SIG-M5 (cell line): ENCODE results near the gene LPAR5.
"Not testable (repeated sequence)": the region's sequence is repeated elsewhere in the genome, so short reads cannot be mapped to it uniquely, and the experiment has no call there.

Experiments used
- DNase-seq: peaks from one replicate; lab custom pipeline; 2025; lab: John Stamatoyannopoulos, UW

The LPAR5 gene

DNA sequence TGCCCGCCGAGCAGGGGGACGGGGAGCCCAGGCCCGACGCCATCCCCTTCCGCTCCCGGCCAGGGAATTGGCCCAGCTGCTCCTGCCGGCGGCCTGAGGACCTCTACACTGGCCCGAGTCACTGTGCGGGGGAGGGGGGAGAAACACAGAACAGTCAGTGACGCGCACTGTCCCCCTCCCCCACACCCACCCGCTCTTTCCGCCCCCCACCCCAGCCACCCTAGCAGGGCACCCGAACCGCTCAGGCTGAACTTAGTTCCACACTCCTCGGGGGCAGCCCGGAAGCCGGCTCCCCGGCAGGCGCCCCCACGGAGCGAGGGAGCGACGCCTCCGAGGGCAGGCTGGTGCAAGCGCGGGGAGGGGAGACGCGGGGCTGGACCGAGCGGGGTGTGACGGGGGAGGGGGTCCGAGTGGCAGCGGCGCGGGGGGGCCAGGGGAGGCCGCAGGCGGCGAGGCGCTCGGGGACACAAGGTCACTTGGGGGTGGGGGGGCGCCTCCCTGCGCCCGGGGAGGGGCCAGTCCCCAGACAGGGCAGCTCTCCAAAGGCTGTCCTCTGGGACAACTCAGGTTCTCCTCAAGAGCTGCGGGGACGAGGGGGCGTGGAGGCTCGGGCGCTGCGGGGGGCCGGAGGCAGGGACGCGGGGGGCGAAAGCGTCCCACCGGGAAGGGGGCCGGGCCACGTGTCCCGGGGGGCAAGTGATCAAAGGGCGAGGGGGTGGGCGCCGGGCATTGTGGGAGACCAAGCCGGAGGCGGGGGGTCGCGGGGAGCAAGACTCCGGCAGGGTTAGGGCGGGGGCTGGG lies 29.2 kb downstream of the LPAR5 start:
- no peak for DNase-seq

DNA sequence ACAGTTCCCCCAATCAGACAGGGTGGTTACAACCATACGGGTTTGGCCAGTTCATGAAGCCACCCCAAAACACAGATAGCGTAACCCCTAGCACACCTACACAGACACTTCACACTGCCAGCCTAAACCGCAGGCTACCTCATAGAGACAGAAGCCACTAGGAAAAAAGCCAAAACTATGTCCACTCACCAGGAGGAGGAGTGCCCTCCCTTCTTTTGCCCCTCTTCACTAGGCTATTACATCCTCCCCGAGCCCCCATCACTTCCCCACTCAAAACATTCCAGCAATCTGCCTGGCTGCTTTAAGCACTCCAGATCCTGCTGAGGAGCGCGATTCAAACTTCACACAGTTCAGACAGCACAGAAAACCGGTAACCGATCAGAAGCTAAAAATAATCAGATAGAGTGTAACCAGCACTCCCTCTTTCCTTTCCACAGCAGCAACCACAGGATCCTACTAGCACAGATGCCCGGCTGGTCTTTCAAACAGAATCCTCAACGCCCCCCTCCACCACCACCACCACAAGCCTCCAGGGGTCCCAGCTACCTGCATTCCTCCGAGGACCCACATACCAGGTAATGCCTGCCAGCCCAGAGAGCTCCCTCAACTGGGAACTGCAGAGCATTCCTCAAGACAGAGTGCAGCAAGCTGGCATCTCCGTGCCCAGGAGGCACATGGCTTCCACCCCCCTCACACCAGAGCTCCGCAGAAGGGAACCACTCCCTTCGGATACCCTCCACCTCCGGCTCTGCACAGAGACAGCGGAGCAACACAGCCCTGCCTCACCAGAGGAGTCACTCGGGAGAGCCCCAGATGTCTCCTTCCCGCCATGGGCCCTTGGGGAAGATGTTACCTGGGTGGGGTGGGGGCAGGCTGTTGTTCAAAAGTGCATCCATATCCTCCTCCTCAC lies 30.1 kb downstream of the LPAR5 start:
- no peak for DNase-seq

- DNase-seq: no peak
Measured at GRCh38 chr12:6604259-6605029, 31.3 kb downstream of the LPAR5 start.

- no peak for DNase-seq
Measured at GRCh38 chr12:6603095-6603567, 32.6 kb downstream of the LPAR5 start.

DNA sequence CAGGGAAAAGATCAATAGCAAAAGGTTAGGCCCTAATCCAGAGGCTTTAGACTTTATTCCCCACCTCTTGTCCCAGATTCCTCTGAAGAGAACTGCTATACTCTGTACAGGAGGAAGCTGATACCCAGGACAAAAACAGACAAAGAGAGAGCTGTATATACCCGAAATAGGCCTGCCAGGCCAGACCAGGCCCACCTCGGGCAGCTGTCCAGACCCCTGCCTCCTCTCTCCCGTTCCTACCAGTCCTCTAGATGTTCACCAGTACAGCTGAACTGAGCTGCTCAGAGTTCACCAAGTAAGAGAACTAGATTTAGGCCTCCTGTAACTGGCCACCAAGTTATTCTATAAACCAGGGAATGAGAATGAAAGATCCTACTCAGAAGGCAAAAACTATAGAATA lies 33.2 kb downstream of the LPAR5 start:
- no peak for DNase-seq

DNA sequence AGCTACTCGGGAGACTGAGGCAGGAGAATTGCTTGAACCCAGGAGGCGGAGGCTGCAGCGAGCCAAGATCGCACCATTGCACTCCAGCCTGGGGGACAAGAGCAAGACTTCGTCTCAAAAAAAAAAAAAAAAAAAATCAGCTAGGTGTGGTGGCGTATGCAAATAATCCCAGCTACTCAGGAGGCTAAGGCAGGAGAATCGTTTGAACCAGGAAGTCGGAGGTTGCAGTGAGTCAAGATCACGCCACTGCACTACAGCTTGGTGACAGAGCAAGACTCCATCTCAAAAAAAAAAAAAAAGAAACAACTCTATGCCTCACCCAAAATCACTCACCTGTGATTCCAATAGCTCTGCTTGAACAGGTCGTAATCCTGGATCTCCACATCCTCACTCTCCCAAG lies 40.1 kb downstream of the LPAR5 start:
- not testable (repeated sequence) for DNase-seq

GRCh38 chr12:6592087-6592486 lies 43.7 kb downstream of the LPAR5 start:
- DNase-seq: no peak

GRCh38 chr12:6586569-6586968 lies 49.2 kb downstream of the LPAR5 start:
- not testable (repeated sequence) for DNase-seq

- DNase-seq: no peak
Measured at GRCh38 chr12:6584293-6584692, 51.5 kb downstream of the LPAR5 start.

DNA sequence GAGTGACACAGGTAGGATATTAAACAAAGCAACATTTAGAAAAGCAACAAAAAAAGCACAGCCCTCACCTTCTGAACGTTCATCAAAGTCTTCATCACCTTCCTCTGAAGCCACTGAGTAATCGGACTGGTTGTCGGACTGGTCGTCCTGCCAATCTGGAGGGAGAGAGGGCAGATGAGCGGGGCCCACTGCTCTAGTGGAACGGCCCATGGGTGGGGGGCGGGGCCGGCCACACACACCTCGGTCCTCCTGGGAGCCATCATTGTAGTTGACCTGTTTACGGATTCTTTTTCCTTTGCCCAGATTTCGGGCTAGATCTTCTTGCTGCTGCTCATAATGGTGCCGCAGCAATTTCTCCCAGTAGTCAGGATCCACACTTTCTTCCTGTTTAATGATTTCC lies 52.8 kb downstream of the LPAR5 start:
- no peak for DNase-seq

- no peak for DNase-seq
Measured at GRCh38 chr12:6582196-6582595, 53.6 kb downstream of the LPAR5 start.

DNA sequence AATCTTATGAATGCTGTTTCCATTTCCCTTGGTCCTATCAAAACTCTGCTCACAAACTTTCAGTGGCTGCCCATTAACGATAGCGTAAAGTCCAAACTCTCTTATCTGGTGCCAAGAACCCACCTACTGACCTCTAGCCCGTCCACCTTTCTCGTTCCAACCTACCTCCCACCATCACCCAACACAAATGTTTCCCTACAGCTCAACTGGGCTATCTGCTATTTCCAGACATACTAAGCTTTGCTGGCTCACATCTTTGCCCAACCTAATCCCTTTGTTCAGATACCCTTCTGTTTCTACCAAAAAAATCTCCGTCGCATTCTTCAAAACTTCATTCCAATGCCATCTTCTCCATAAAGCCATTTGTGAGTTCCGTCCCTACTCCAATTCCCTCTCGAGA lies 60.1 kb downstream of the LPAR5 start:
- no peak for DNase-seq

DNA sequence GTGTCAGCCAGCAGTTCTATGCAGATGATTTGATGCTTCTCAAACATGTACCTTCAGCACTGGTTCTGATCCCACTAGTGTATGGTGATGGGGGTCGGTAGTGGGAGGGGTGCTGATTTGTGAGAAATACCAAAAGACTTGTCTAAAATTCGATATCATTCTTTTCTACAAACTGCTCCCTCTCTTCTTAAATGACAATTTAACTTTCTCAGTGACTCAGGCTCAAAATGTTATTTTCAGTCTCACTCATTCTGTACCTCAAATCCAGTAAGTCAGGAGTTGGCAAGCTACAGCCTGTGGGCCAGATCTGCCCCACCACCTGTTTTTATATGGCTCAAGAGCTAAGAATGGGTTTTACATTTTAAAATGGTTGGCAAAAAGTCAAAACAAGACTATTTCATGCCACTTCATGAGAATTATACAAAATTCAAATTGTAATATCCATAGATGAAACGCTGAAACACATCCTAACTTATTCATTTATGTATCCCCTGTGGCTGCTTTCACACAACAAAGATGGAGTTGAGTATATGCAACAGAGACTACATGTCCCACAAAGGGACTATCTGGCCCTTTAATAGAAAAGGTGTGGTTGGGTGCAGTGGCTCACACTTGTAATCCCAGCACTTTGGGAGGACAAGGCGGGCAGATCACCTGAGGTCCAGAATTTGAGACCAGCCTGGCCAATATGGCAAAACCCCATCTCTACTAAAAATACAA lies 61.0 kb downstream of the LPAR5 start:
- no peak for DNase-seq

- no peak for DNase-seq
Measured at GRCh38 chr12:6573001-6573400, 62.8 kb downstream of the LPAR5 start.

GRCh38 chr12:6570264-6570887 lies 65.4 kb downstream of the LPAR5 start:
- no peak for DNase-seq

DNA sequence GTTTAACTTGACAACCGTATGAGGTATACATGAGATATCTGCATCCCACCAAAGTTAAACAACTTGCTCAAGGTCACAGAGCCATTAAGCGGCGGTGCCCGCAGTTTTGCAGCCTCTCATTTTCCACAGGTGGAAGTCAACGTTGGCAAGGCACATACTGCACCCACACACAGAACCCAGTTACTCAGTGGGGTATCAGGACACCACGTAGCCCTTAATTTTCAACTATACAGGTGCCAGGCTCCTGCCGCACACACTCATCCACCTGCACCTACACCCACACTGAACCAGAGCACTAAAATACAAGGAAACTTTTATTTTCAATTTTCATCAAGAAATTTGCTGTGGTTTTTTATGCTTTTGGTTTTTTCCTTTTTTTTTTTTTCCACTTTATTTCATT lies 66.0 kb downstream of the LPAR5 start:
- DNase-seq: no peak

- no peak for DNase-seq
Measured at GRCh38 chr12:6569312-6569711, 66.4 kb downstream of the LPAR5 start.
